HEK293T (cell line): Measurements from ENCODE around the gene SLC34A1.
A peak's percentile ranks its signal among the peaks of the same experiment; 100 is the strongest.

ENCODE experiments used
- CTCF ChIA-PET: fragments of 350-600 bp; formaldehyde crosslinking; extraction: SDS; loops from one replicate; lab custom pipeline; 2021; ENCODE audit warnings: antibody characterized with exemption, inconsistent platforms; lab: Yijun Ruan, JAX
- POLR2A ChIA-PET: fragments of 350-600 bp; formaldehyde crosslinking; extraction: SDS; loops from one replicate; lab custom pipeline; 2020; ENCODE audit warnings: antibody characterized with exemption, inconsistent platforms; lab: Yijun Ruan, JAX
- DNase-seq: peaks from one replicate; pipeline ENCODE4 v3.0.0; 2012; ENCODE audit warnings: mixed read lengths; ENCODE audit errors: extremely low spot score
- ARNT ChIP-seq: fragments of 450-650 bp; IDR thresholded peaks from 2 replicates; pipeline ENCODE4 v1.6.1; 2017; ENCODE audit warnings: mild to moderate bottlenecking
- BHLHE40 ChIP-seq: fragments of 450-650 bp; IDR thresholded peaks from 2 replicates; pipeline ENCODE4 v1.6.1; 2016; ENCODE audit warnings: mild to moderate bottlenecking, moderate library complexity, borderline replicate concordance
- CTBP1 ChIP-seq: fragments of 450-650 bp; IDR thresholded peaks from 2 replicates; pipeline ENCODE4 v1.6.1; 2016; ENCODE audit warnings: borderline replicate concordance
- ELF4 ChIP-seq: fragments of 450-650 bp; IDR thresholded peaks from 2 replicates; pipeline ENCODE4 v1.6.1; 2017; ENCODE audit warnings: antibody characterized with exemption
- FOXA1 ChIP-seq: fragments of 450-650 bp; IDR thresholded peaks from 2 replicates; pipeline ENCODE4 v1.6.1; 2016; ENCODE audit warnings: mild to moderate bottlenecking
- FOXK2 ChIP-seq: fragments of 450-650 bp; IDR thresholded peaks from 2 replicates; pipeline ENCODE4 v1.6.1; 2016; ENCODE audit warnings: mild to moderate bottlenecking
- FOXM1 ChIP-seq: fragments of 450-650 bp; IDR thresholded peaks from 2 replicates; pipeline ENCODE4 v1.6.1; 2017; ENCODE audit warnings: mild to moderate bottlenecking, borderline replicate concordance
- HDGF ChIP-seq: fragments of 450-650 bp; IDR thresholded peaks from 2 replicates; pipeline ENCODE4 v1.6.1; 2017; ENCODE audit warnings: antibody characterized with exemption, borderline replicate concordance
- L3MBTL2 ChIP-seq: fragments of 450-650 bp; conservative IDR thresholded peaks from 2 replicates; pipeline ENCODE4 v1.6.1; 2016; ENCODE audit warnings: mild to moderate bottlenecking
- LEF1 ChIP-seq: fragments of 450-650 bp; IDR thresholded peaks from 2 replicates; pipeline ENCODE4 v1.6.1; 2017; ENCODE audit warnings: mild to moderate bottlenecking, borderline replicate concordance
- NFRKB ChIP-seq: fragments of 450-650 bp; IDR thresholded peaks from 2 replicates; pipeline ENCODE4 v1.6.1; 2016; ENCODE audit warnings: mild to moderate bottlenecking, moderate library complexity
- PKNOX1 ChIP-seq: fragments of 450-650 bp; IDR thresholded peaks from 2 replicates; pipeline ENCODE4 v1.6.1; 2016
- SP1 ChIP-seq: fragments of 450-650 bp; IDR thresholded peaks from 2 replicates; pipeline ENCODE4 v1.6.1; 2017
- SUZ12 ChIP-seq: fragments of 450-650 bp; IDR thresholded peaks from 2 replicates; pipeline ENCODE4 v1.6.1; 2016; ENCODE audit warnings: mild to moderate bottlenecking
- TARDBP ChIP-seq: fragments of 450-650 bp; IDR thresholded peaks from 2 replicates; pipeline ENCODE4 v1.6.1; 2016
- ZNF384 ChIP-seq: fragments of 450-650 bp; IDR thresholded peaks from 2 replicates; pipeline ENCODE4 v1.6.1; 2016

Gene SLC34A1

GRCh38 chr5:177388521-177389052, 4.4 kb downstream of the SLC34A1 start:
- CTCF ChIA-PET, result interaction anchor here (0.9 to 4.1 kb wide), 10 partner anchors 14 to 79 kb away, joined by 3 to 56 read pairs (median 5); partner anchors contain the start of gene GRK6
- TF ChIP-seq ARNT (no peak), ELF4 (no peak), HDGF (no peak), FOXK2 (no peak), SP1 (no peak), CTBP1 (no peak), FOXM1 (no peak), L3MBTL2 (no peak), SUZ12 (no peak), NFRKB (no peak), TARDBP (no peak), ZNF384 (no peak), LEF1 (no peak), FOXA1 (no peak)
- DNase-seq, result no peak
- POLR2A ChIA-PET, result interaction anchor here (1.2 to 1.3 kb wide), 3 partner anchors 21 to 38 kb away, joined by 4 to 7 read pairs (median 5); partner anchors contain the start of genes GRK6 and LMAN2

DNA sequence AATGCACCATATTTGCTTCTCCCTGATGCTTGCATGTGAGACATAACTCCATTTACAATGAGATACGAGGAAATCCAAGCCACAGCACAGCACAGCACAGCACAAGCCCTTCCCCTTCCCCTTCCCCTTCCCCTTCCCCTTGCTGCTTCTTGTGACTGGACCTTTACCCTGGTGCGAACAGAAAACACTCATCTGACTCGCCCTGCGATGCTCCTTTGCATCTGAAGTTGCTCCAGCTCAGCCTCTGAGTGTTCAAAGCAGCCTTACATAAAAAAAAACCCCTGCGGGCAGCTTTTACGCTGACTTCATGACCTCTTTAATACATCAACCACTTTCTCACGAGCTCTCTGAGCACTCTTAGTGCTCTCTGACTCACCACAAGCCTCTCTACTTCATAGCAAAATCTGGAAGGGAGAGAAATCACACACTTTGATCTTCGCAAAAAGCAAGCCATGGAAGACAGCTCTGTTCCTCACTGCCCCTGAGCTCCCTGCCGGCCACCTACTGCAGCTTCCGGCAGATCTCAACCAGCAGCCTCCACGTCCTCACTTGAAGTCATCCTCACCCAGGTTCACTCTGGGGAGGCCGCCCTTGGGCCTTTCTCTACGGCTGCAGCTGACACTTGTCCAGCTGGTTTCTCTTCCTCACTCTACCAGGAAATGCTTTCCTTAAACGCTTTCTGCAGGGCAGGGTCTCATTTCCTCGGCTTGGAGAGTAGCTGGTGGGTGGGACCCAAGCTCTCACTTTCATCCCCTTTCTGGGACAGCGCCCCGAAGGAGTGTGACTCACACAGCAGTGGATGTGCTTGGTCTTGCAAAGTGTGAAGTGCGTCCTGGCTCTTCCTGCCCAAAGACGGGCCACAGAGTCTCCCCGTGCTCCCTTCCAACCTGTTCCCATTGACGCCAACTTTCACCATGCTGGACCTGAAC, 5.3 kb downstream of the SLC34A1 start:
- ChIA-PET POLR2A (interaction anchor here (0.7 to 1.5 kb wide), 7 partner anchors 13 to 66 kb away, joined by 3 to 12 read pairs (median 5); partner anchors contain the start of genes GRK6 and LMAN2), CTCF (interaction anchor here (0.5 to 4.1 kb wide), 15 partner anchors 9 to 127 kb away, joined by 3 to 56 read pairs (median 5); partner anchors contain the start of gene GRK6)
- no peak for TF ChIP-seq BHLHE40
- no peak for TF ChIP-seq ZNF384
- TF ChIP-seq FOXM1, result no peak
- TF ChIP-seq HDGF, result no peak
- TF ChIP-seq LEF1, result no peak
- no peak for TF ChIP-seq L3MBTL2
- no peak for TF ChIP-seq CTBP1
- no peak for TF ChIP-seq FOXA1
- TF ChIP-seq SP1, result no peak
- TF ChIP-seq NFRKB, result no peak
- no peak for TF ChIP-seq SUZ12
- TF ChIP-seq ELF4, result no peak
- DNase-seq, result no peak

GRCh38 chr5:177390363-177391300, 6.4 kb downstream of the SLC34A1 start:
- POLR2A ChIA-PET, result interaction anchor here (0.9 to 1.5 kb wide), 8 partner anchors 12 to 110 kb away, joined by 3 to 15 read pairs (median 6); partner anchors contain the start of gene MXD3
- peak; percentile 96 for DNase-seq
- CTCF ChIA-PET, result interaction anchor here (0.6 to 4.1 kb wide), 21 partner anchors 9 to 125 kb away, joined by 3 to 56 read pairs (median 5); partner anchors contain the start of genes LMAN2 and PRR7
- 0 out of 2 replicates have a peak, but pooled peaks have one; percentile 35 for TF ChIP-seq LEF1
- TF ChIP-seq BHLHE40, result no peak
- no peak for TF ChIP-seq FOXA1
- TF ChIP-seq CTBP1, result no peak
- 0 out of 2 replicates have a peak, but pooled peaks have one; percentile 30 for TF ChIP-seq ARNT
- TF ChIP-seq PKNOX1, result no peak
- peak; percentile 73 for TF ChIP-seq L3MBTL2
- no peak for TF ChIP-seq ELF4

GRCh38 chr5:177392765-177393164, 8.5 kb downstream of the SLC34A1 start:
- ChIA-PET CTCF (interaction anchor here (1.0 to 1.7 kb wide), 3 partner anchors 10 to 22 kb away, joined by 5 to 8 read pairs (median 5); no protein-coding TSS in a partner anchor), POLR2A (interaction anchor here (1.1 kb wide), 1 partner anchor 10 kb away, joined by 3 read pairs; no protein-coding TSS in a partner anchor)
- TF ChIP-seq FOXM1, result no peak
- TF ChIP-seq PKNOX1, result no peak
- no peak for TF ChIP-seq ZNF384
- no peak for TF ChIP-seq SUZ12
- no peak for TF ChIP-seq FOXK2
- no peak for TF ChIP-seq L3MBTL2
- TF ChIP-seq HDGF, result no peak
- TF ChIP-seq NFRKB, result no peak
- no peak for TF ChIP-seq BHLHE40
- TF ChIP-seq ARNT, result no peak
- no peak for TF ChIP-seq SP1
- no peak for DNase-seq
